MM.1S (cell line): Measurements from ENCODE around the gene DLX5.

ENCODE experiments used
- DNase-seq: peaks from one replicate; pipeline ENCODE4 v3.0.0-alpha.2; 2015
- H2AFZ ChIP-seq: fragments of 300-600 bp; sonication (generic); 2 replicates; pipeline ENCODE4 v1.6.0; 2016; ENCODE audit warnings: antibody characterized with exemption, low read length
- H3F3A ChIP-seq: fragments of 300-600 bp; sonication (generic); 2 replicates; pipeline ENCODE4 v1.6.1; 2016; ENCODE audit warnings: mild to moderate bottlenecking, antibody characterized with exemption, low read length, moderate library complexity, mixed read lengths; ENCODE audit not compliant: insufficient read depth
- H3K27ac ChIP-seq: fragments of 300-600 bp; sonication (generic); 2 replicates; pipeline ENCODE4 v1.5.1; 2016; ENCODE audit warnings: mild to moderate bottlenecking, low read length
- H3K27me3 ChIP-seq: fragments of 300-600 bp; sonication (generic); replicated peaks from 2 replicates; pipeline ENCODE4 v1.6.0; 2016; ENCODE audit warnings: low read length; ENCODE audit not compliant: insufficient read depth
- H3K36me3 ChIP-seq: fragments of 300-600 bp; sonication (generic); replicated peaks from 2 replicates; pipeline ENCODE4 v1.6.1; 2016; ENCODE audit warnings: mild to moderate bottlenecking, low read length, mixed read lengths; ENCODE audit not compliant: insufficient read depth
- H3K4me1 ChIP-seq: fragments of 300-600 bp; sonication (generic); 2 replicates; pipeline ENCODE4 v1.6.1; 2016; ENCODE audit warnings: low read length, mixed read lengths
- H3K4me2 ChIP-seq: fragments of 300-600 bp; sonication (generic); 2 replicates; pipeline ENCODE4 v1.6.0; 2016; ENCODE audit warnings: low read depth, low read length
- H3K4me3 ChIP-seq: fragments of 300-600 bp; sonication (generic); 2 replicates; pipeline ENCODE4 v1.5.1; 2016; ENCODE audit warnings: low read length, mixed read lengths
- H3K79me2 ChIP-seq: fragments of 300-600 bp; sonication (generic); 2 replicates; pipeline ENCODE4 v1.6.1; 2016; ENCODE audit warnings: mixed run types, low read length, mixed read lengths
- H3K9ac ChIP-seq: fragments of 300-600 bp; sonication (generic); 2 replicates; pipeline ENCODE4 v1.6.1; 2016; ENCODE audit warnings: low read length, mixed read lengths
- H3K9me2 ChIP-seq: fragments of 300-600 bp; sonication (generic); replicated peaks from 2 replicates; pipeline ENCODE4 v1.6.1; 2016; ENCODE audit warnings: mild to moderate bottlenecking, low read length, mixed read lengths; ENCODE audit not compliant: insufficient read depth
- H3K9me3 ChIP-seq: fragments of 300-600 bp; sonication (generic); replicated peaks from 2 replicates; pipeline ENCODE4 v1.6.1; 2016; ENCODE audit warnings: mild to moderate bottlenecking, low read length, mixed read lengths; ENCODE audit not compliant: insufficient read depth
- H4K20me1 ChIP-seq: fragments of 300-600 bp; sonication (generic); 2 replicates; pipeline ENCODE4 v1.6.1; 2016; ENCODE audit warnings: mild to moderate bottlenecking, low read length, moderate library complexity, mixed read lengths; ENCODE audit not compliant: insufficient read depth
- EZH2 ChIP-seq: fragments of 300-600 bp; sonication (generic); optimal IDR thresholded peaks from 2 replicates; pipeline ENCODE3; 2017; ENCODE audit warnings: low read depth, mild to moderate bottlenecking, antibody characterized with exemption, low read length, mixed read lengths
- EZH2phosphoT487 ChIP-seq: fragments of 300-600 bp; sonication (generic); IDR thresholded peaks from 2 replicates; pipeline ENCODE4 v1.6.1; 2018; ENCODE audit warnings: antibody characterized with exemption, low read length
- TF ChIP-seq, protein P1 (sequence below): fragments of 300-600 bp; sonication (generic); IDR thresholded peaks from 2 replicates; pipeline ENCODE4 v1.5.1; 2016; ENCODE audit warnings: antibody characterized with exemption, low read length, mixed read lengths

Gene DLX5

DNA sequence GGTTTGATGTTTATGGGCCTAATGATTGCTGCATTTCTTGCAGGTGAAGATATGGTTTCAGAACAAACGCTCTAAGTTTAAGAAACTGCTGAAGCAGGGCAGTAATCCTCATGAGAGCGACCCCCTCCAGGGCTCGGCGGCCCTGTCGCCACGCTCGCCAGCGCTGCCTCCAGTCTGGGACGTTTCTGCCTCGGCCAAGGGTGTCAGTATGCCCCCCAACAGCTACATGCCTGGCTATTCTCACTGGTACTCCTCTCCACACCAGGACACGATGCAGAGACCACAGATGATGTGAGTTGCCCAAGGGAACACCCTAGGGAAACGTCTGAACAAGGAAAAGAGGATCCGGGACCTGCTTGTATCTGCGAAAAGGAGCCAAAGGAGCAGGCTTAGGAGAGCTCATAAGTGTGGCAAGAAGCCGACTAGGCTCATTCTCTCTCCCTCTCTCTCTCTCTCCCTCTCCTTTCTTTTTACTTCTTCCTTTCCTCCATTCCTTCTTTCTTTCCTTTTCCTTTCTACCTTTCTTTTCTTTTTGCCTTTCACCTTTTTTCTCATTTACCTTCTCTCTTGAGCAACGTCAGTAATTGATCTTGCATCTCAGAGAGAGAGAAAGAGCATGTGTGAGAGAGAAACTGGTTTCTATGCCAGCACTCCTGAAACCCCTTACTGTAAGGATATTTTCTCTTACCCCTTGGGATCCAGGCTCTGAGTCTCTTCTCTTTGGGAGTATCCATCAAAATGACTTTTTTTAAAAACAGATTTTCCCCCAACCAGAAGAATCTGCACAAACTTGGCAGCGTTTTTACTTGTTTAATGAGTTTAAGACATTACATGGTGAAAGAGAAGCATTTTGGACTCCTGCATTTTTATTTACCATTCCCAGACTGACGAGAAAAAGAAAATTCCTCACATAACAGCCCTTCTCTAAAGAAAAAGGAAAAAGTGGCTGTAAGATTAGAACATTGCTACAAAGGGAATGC, 14.6 kb downstream of the DLX5 start:
- H2AFZ ChIP-seq: no peak overlapping the region
- no peak for DNase-seq
- no peak overlapping the region for H3K4me3 ChIP-seq
- H3K9me3 ChIP-seq: no peaks in the 10 kb centered on the region
- H3K36me3 ChIP-seq: no peaks in the 10 kb centered on the region
- no peaks in the 10 kb centered on the region for H4K20me1 ChIP-seq
- H3K9me2 ChIP-seq: no peaks in the 10 kb centered on the region
- H3K27ac ChIP-seq: no peak overlapping the region
- H3F3A ChIP-seq: no peaks in the 10 kb centered on the region
- no peak for TF ChIP-seq EZH2
- TF ChIP-seq, protein P1, sequence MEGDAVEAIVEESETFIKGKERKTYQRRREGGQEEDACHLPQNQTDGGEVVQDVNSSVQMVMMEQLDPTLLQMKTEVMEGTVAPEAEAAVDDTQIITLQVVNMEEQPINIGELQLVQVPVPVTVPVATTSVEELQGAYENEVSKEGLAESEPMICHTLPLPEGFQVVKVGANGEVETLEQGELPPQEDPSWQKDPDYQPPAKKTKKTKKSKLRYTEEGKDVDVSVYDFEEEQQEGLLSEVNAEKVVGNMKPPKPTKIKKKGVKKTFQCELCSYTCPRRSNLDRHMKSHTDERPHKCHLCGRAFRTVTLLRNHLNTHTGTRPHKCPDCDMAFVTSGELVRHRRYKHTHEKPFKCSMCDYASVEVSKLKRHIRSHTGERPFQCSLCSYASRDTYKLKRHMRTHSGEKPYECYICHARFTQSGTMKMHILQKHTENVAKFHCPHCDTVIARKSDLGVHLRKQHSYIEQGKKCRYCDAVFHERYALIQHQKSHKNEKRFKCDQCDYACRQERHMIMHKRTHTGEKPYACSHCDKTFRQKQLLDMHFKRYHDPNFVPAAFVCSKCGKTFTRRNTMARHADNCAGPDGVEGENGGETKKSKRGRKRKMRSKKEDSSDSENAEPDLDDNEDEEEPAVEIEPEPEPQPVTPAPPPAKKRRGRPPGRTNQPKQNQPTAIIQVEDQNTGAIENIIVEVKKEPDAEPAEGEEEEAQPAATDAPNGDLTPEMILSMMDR: no peak
- TF ChIP-seq EZH2phosphoT487: no peak
- H3K79me2 ChIP-seq: no peaks in the 10 kb centered on the region
- H3K4me1 ChIP-seq: no peaks in the 10 kb centered on the region
- 0 out of 2 replicates have a peak, but pooled peaks cover 4% of the 10 kb centered on the region for H3K27me3 ChIP-seq
- no peak overlapping the region for H3K4me2 ChIP-seq
- H3K9ac ChIP-seq: no peak overlapping the region

DNA sequence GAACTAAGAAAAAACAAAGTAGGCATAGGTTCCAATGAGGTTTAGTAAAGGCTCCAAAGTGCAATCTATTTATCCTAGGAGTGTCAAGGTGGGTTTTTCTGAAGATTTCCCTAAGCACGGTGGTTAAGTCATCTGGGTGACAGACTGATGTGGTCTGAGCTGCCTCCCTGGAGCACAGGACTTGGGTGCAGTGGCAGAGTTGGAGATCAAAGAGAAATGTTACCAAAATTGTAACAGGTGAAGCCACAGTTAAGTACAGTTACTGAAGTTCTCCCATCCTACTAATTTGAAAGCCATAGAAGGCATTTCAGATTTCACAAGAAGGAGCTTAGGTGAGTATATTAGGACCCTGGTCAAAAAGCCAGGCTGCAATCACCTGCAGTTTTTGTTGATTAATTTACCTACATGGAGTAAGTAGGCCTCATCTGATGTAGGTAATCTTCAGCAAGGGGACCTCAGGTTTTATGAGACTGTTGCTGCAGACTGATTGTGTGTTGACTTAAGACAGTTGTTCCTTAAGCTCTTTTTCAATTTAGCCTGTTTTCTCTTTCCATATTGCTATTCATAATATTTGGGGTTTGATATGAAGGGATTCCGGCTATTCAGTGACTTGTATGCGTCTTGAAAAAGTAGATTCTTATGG, 16.2 kb downstream of the DLX5 start:
- no peaks in the 10 kb centered on the region for H3K36me3 ChIP-seq
- no peaks in the 10 kb centered on the region for H4K20me1 ChIP-seq
- no peaks in the 10 kb centered on the region for H3K4me1 ChIP-seq
- H3F3A ChIP-seq: no peaks in the 10 kb centered on the region
- no peaks in the 10 kb centered on the region for H3K9me2 ChIP-seq
- H3K27me3 ChIP-seq: no peaks in the 10 kb centered on the region
- no peaks in the 10 kb centered on the region for H3K79me2 ChIP-seq
- TF ChIP-seq EZH2: no peak
- no peak for TF ChIP-seq EZH2phosphoT487
- no peak overlapping the region for H3K27ac ChIP-seq
- DNase-seq: no peak
- H3K9ac ChIP-seq: no peak overlapping the region
- H2AFZ ChIP-seq: no peak overlapping the region
- H3K9me3 ChIP-seq: no peaks in the 10 kb centered on the region
- H3K4me2 ChIP-seq: no peak overlapping the region
- no peak overlapping the region for H3K4me3 ChIP-seq

DNA sequence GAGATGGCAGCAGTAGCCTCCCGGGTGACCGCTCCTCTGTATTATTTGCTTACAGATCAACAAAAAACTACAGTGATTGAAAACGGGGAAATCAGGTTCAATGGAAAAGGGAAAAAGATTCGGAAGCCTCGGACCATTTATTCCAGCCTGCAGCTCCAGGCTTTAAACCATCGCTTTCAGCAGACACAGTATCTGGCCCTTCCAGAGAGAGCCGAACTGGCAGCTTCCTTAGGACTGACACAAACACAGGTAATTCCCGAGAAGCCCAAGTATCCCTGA, 17.1 kb downstream of the DLX5 start:
- Histone ChIP-seq H3K27ac (no peak overlapping the region), H3K27me3 (no peaks in the 10 kb centered on the region), H3K9me2 (no peaks in the 10 kb centered on the region), H2AFZ (no peak overlapping the region), H4K20me1 (no peaks in the 10 kb centered on the region), H3K4me1 (no peaks in the 10 kb centered on the region), H3K9ac (no peak overlapping the region), H3K4me2 (no peak overlapping the region), H3K9me3 (no peaks in the 10 kb centered on the region), H3K36me3 (no peaks in the 10 kb centered on the region), H3F3A (no peaks in the 10 kb centered on the region), H3K4me3 (no peak overlapping the region), H3K79me2 (no peaks in the 10 kb centered on the region)
- no peak for DNase-seq
- TF ChIP-seq EZH2phosphoT487: no peak
- TF ChIP-seq, protein P1: no peak
- no peak for TF ChIP-seq EZH2
